HL-60/S4 treated with phorbol 12-myristate 13-acetate at 8.2 ng/mL for 4 days and 3 days (cell line): ENCODE data around the gene HSPA8.

Experiments used
- in situ Hi-C: fragments of 300-500 bp; cut with MboI; formaldehyde crosslinking; loops from 2 replicates; pipeline ENCODE4 v1.15.0; 2022; ENCODE audit warnings: low sequenced_read_pairs

The HSPA8 gene

DNA sequence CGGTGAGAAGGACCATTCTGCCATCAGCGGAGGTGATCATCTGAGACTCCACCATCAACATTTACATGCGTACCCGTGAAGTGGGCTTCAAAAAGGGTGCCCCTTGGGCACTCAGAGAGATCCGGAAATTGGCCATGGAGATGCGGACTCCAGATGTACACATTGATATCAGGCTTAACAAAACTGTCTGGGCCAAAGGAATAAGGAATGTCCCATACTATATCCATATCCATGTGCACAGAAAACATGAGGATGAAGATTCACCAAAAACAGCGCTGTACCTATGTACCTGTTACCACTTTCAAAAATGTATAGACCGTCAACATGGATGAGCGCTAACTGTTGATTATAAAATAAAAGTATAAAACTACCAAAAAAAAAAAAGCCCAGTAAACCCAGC is 10.8 kb downstream of the HSPA8 start:
- in situ Hi-C loops = no loop called here

DNA sequence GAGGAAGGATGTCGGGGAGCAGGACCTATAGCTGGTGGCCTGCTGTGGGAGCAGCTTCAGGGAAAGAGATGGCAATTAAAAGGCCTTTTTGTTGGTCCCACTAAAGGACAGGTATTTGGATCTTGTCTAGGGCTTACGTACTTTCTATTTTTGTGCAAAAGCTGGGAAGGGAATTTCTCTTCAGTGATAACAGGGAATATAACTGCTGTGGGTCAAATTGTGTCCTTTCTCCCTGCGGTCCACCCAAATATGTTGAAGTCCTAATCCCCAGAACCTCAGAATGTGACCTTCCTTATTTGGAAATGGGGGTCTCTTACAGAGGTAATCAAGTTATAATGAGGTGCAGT is 14.0 kb downstream of the HSPA8 start:
- in situ Hi-C loops = loop anchor here (25.0 kb wide), 1 partner anchor 411 kb away; no protein-coding TSS in a partner anchor

DNA sequence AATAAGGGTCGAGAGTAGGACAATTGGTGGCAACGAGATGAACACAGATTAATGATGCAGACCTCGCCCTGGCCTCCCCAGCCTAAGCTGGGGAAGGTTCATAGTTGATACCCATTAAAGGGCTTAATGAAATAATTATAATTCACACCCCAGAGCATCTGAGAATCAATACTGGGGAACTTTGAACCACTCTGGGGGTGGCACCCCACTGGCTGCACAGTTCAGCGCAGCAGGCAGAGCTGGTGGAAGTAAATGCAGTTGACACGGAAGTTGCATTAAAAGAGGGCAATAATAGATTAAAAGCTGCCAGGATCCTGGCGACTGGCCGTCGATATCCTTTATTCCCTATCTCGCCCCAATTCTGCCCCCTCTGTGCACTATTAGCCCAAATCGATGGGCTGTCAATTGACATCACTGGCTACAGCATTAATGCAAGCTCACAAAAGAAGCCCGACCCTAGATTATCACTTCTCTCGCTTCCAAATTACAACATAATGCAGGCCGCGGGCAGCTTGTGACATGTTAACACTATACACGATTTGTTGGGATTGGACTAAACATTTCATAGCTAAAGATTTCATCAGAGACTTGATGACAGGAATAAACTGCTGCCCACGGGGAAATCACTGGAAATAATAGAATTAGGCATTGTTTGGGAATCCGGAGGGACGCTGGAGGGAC is 14.5 kb downstream of the HSPA8 start:
- in situ Hi-C loops = loop anchor here (25.0 kb wide), 1 partner anchor 410 kb away; no protein-coding TSS in a partner anchor

DNA sequence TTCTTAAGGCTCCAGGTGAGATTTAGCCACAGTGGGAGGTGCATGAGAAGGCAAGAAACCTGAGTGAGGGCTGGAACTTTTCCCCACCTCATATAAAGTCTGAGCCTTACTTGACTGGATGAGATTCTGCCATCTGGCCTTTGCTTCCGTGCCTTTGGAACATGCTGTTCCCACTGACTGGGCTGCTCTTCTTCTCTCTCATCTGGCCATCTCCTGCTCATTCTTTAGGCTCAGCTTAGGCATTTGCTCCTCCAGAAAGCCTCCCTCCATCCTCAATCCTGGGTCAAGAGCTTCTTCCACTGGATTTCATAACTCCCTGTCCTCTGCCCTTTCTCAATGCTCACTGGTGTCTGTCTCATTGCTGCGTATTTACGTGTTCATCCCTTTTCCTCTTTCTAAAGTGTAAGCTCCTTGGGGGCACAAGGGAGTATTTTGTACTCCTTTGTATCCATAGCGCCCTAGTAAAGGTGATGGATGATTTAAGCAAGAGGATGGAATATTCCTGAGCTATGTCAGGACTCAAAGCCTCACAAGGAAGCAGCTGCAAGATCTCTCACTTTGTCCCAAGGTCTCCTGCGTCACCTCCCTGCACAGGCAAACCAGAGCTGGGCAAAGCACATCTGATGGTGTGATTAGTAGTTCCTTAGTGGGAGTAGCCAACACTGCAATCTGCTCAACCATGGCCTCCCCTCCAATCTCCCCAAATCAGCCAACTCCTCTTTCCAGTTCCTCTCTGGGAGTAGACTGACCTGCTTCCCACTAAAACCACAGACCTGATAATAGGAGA is 15.3 kb downstream of the HSPA8 start:
- in situ Hi-C loops = loop anchor here (25.0 kb wide), 1 partner anchor 409 kb away; no protein-coding TSS in a partner anchor

DNA sequence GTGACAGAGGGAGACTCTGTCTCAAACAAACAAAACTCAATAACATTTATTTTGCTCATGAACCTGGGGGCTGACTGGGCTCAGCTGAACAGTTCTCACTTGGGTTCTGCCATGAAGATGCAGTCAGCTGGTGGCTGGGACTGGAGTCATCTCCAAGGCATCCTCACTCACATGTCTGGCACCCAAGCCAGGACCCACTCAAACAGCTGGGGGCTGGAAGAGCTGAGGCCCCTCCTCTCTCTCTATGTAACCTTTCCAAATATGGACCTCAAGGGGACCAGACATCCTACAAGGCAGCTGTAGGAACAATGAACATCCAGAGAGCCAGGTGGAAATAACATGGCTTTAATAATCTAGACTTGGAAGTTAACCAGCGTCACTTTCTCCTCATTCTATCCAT is 16.8 kb downstream of the HSPA8 start:
- in situ Hi-C loops = loop anchor here (25.0 kb wide), 1 partner anchor 408 kb away; no protein-coding TSS in a partner anchor

DNA sequence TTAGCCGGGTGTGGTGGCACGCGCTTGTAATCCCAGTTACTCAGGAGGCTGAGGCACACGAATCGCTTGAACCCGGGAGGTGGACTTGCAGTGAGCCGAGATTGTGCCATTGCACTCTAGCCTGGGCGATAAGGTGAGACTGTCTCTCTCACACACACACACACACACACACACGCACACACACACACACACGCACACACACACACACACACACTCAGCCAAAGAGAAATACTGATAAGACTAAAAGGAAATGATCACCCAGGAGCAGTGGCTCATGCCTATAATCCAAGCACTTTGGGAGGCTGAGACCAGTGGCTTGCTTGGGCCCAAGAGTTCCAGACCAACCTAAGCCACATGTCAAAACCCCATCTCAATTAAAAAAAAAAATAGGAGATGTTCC is 20.8 kb downstream of the HSPA8 start:
- in situ Hi-C loops = loop anchor here (25.0 kb wide), 1 partner anchor 404 kb away; no protein-coding TSS in a partner anchor

DNA sequence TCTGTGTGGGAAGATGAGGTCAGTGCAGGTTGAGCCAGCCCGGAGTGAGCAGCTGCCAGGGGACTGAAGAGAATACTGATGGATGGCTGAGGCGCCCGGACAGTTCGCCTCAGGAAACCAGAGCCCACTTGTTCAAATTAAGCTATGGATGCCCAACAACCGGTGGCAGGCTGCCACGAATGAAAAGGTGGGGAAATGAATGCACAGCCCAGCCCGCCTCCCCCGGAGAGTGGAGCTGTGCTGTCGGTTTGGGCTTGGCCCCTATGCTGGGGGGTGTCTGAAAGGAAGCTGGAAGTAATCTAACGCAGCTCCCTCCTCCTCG is 21.9 kb downstream of the HSPA8 start:
- in situ Hi-C loops = loop anchor here (25.0 kb wide), 1 partner anchor 403 kb away; no protein-coding TSS in a partner anchor

DNA sequence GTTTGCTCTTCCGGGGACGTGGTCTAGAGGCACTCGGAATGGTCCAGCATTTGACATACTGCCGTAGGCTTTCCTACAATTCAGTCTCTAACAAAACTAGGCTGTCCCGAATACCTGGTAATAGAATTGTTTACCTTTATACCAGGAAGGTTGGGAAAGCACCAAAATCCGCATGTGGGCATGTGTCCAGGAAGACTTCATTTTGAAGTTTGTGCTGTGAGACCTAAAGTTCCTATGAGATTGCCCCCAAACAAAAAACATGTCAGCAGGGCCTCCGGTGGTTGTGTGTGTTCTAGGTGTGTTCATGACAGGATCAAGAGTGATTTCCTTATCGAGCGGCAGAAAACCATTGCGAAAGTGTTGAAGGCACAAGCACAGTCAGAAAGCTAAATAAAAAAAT is 26.1 kb downstream of the HSPA8 start:
- in situ Hi-C loops = loop anchor here (25.0 kb wide), 1 partner anchor 399 kb away; no protein-coding TSS in a partner anchor

DNA sequence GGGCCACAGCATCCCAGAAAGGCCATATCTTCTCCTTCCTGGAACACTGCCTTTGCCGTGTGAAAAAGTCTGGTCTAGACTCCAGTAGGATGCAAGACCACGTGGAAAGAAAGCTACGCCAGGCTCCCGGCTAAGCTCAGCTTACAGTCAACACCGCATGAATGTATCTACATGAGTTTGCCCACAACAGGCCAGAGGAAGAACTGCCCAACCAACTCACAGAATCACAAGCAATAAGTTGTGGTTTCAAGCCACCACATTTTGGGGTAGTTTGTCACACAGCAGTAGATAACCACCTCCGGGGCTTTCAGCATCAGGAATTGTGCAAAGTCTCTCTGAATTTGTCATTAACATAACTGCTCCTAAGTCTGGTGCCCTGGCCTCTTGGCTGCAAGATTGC is 27.3 kb downstream of the HSPA8 start:
- in situ Hi-C loops = loop anchor here (25.0 kb wide), 1 partner anchor 397 kb away; no protein-coding TSS in a partner anchor

DNA sequence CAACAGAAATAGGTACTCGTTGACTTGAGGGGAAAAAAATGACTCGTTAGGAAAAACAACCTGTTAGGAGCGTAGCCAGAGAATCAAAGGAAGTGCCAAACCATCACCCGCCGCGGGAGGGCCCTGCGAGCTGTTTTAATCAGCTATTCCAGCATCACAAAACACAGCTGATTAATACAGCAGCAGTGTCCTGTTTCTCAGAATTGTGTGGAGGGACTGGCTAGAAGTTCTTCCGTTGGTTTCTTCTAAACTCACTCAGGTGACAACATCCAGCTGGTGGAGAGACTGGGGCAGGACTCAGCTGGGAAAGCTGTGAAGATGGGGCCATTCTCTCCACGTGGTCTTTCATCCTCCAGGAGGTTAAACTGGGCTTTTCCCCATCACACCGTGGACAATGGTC is 28.0 kb downstream of the HSPA8 start:
- in situ Hi-C loops = loop anchor here (25.0 kb wide), 1 partner anchor 397 kb away; no protein-coding TSS in a partner anchor

DNA sequence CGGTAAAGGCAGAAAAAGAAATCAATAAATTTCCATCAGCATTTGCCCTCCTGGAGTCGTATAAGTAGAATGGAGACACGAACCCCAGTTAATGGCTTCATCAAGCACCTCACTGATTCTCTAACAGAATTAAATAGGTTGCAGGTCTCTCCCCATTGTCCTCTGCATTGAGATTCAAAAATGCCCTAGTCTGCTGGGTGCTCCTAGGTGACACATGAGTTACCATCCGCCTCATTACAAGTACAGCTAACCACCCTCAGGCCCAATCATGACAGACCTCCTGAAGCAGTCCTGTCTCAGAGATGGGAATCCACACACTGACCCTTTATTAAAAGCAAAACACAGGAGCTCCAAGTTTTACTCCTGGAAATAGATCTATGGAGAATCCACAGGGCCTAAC is 31.4 kb downstream of the HSPA8 start:
- in situ Hi-C loops = loop anchor here (25.0 kb wide), 1 partner anchor 393 kb away; no protein-coding TSS in a partner anchor

DNA sequence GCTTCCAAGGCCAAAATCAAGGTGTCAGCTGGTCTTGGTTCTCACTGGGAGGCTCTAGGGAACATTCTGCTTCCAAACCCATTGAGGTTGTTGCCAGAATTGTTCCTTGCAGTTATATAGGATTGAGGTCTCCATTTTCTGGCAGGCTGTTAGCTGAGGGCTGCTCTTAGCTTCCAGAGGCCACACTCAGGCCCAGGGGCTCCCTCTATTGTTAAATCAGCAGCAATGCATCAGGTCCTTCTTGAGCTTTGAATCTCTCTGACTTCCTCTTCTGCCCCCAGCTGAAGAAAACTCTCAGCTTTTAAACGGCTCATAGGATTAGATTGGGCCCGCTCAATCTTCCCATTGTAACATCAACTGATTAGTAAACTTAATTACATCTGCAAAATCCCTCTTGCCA is 41.0 kb downstream of the HSPA8 start:
- in situ Hi-C loops = no loop called here

DNA sequence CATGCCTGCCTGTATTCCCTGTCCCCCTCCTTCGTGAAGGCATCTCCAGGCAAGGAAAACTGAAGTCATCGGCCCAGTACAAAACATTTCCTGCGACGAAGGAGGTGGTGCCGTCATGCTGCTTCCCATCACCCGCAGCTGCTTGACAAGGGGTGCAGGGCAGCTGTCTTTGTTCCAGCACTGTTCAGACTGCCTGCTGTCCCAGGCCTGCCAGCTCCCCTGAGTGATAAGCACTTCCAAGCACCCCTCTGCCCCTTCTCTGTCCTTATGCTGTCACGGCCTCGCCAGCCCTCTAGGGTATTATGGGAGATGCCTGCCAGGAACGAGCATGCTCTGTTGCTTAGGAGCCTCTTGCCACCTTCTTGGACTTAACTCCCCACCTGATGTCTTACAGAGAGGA is 43.2 kb downstream of the HSPA8 start:
- in situ Hi-C loops = no loop called here

DNA sequence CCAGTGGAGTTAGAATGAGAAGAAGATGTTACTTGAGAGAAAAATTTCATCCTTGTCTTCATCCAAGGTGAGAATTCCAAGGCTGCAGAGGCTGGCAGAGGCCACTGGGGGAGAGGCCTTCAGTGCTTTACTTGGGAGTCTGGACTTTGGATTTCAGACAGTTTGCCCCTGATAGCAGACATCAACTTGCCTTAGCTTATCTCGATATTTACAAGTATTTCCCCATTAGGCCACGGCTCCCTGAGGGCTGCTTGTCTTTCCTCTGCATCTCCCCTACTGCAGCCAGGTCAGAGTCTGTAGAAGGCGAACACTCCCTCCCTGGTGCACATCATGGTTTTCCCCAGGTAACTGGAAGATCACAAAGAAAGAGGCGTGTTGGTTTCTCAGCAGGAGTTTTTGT is 50.4 kb downstream of the HSPA8 start:
- in situ Hi-C loops = no loop called here
